PC-3 (cell line): ENCODE data around the gene HSPB6. TPM values are rescaled to one million over a fixed set of nuclear protein-coding genes. Genes with fewer than 3 reads are reported as not detected.

Experiments
- ATAC-seq: fragments of 200-7000 bp; cut with Tn5 transposase; 2 replicates; pipeline ENCODE4 v1.9.1; 2020; ENCODE audit warnings: mild to moderate bottlenecking, moderate library complexity
- BruUV-seq: library from RNA; stranded (reverse); fragments of 400-500 nt; replicated peaks from 2 replicates; lab custom pipeline; 2021; lab: Mats Ljungman, UMichigan
- CTCF ChIA-PET: fragments of 300-600 bp; sonication (Branson Sonifier 250); formaldehyde crosslinking; loops from one replicate; lab custom pipeline; 2022; ENCODE audit warnings: antibody characterized with exemption; lab: Charles Lee
- POLR2A ChIA-PET: fragments of 300-600 bp; sonication (Branson Sonifier 250); formaldehyde crosslinking; loops from one replicate; lab custom pipeline; 2022; ENCODE audit warnings: antibody characterized with exemption; ENCODE audit not compliant: unreplicated experiment; lab: Charles Lee
- DNase-seq: peaks from one replicate; pipeline ENCODE4 v3.0.0-alpha.2; 2015
- H2AFZ ChIP-seq: fragments of 300-600 bp; sonication (generic); 2 replicates; pipeline ENCODE4 v1.6.0; 2016; ENCODE audit warnings: antibody characterized with exemption, low read length
- H3F3A ChIP-seq: fragments of 300-600 bp; sonication (generic); one replicate; pipeline ENCODE4 v1.6.0; 2017; ENCODE audit warnings: antibody characterized with exemption, low read length, control low read depth, mild to moderate bottlenecking; ENCODE audit not compliant: unreplicated experiment
- H3K27ac ChIP-seq: fragments of 300-600 bp; sonication (generic); 2 replicates; pipeline ENCODE4 v1.5.1; 2016; ENCODE audit warnings: mild to moderate bottlenecking, low read length
- H3K27me3 ChIP-seq: fragments of 300-600 bp; sonication (generic); 2 replicates; pipeline ENCODE4 v1.6.1; 2016; ENCODE audit warnings: low read length, mixed read lengths
- H3K36me3 ChIP-seq: fragments of 300-600 bp; sonication (generic); 2 replicates; pipeline ENCODE4 v1.6.1; 2016; ENCODE audit warnings: low read depth, mixed run types, low read length, mixed read lengths
- H3K4me1 ChIP-seq: fragments of 300-600 bp; sonication (generic); 2 replicates; pipeline ENCODE4 v1.5.1; 2016; ENCODE audit warnings: low read length; ENCODE audit not compliant: insufficient read depth
- H3K4me2 ChIP-seq: fragments of 300-600 bp; sonication (generic); 2 replicates; pipeline ENCODE4 v1.6.0; 2016; ENCODE audit warnings: low read length
- H3K4me3 ChIP-seq: fragments of 300-600 bp; sonication (generic); 2 replicates; pipeline ENCODE4 v1.5.1; 2016; ENCODE audit warnings: mild to moderate bottlenecking, low read length, mixed read lengths
- H3K79me2 ChIP-seq: fragments of 300-600 bp; sonication (generic); 2 replicates; pipeline ENCODE4 v1.6.1; 2017; ENCODE audit warnings: low read length, mixed read lengths
- H3K9ac ChIP-seq: fragments of 300-600 bp; sonication (generic); 2 replicates; pipeline ENCODE4 v1.6.0; 2016; ENCODE audit warnings: mild to moderate bottlenecking, low read length
- H3K9me2 ChIP-seq: fragments of 300-600 bp; sonication (generic); replicated peaks from 2 replicates; pipeline ENCODE4 v1.6.1; 2016; ENCODE audit warnings: mixed run types, low read length, mixed read lengths
- H3K9me3 ChIP-seq: fragments of 300-600 bp; sonication (generic); 2 replicates; pipeline ENCODE4 v1.6.1; 2016; ENCODE audit warnings: low read length, mixed read lengths
- H4K20me1 ChIP-seq: fragments of 300-600 bp; sonication (generic); 2 replicates; pipeline ENCODE4 v1.6.1; 2016; ENCODE audit warnings: low read length, mixed read lengths
- CTCF ChIP-seq: fragments of 300-600 bp; sonication (generic); conservative IDR thresholded peaks from 2 replicates; pipeline ENCODE4 v1.5.1; 2017; ENCODE audit warnings: antibody characterized with exemption, low read depth, mild to moderate bottlenecking, low read length
- EZH2 ChIP-seq: fragments of 300-600 bp; sonication (generic); IDR thresholded peaks from one replicate; pipeline ENCODE4 v1.6.1; 2017; ENCODE audit warnings: antibody characterized with exemption, mild to moderate bottlenecking, low read length; ENCODE audit not compliant: unreplicated experiment
- EZH2phosphoT487 ChIP-seq: fragments of 300-600 bp; sonication (generic); IDR thresholded peaks from 2 replicates; pipeline ENCODE4 v1.6.1; 2018; ENCODE audit warnings: mild to moderate bottlenecking, antibody characterized with exemption, low read length, borderline replicate concordance
- intact Hi-C: fragments of 100-400 bp; cut with micrococcal nuclease; formaldehyde crosslinking; loops from 2 replicates; pipeline ENCODE4 v1.9.0; 2023
- total RNA-seq: library from RNA; depleted of rRNA; stranded (reverse); fragments of >200 nt; gene quantifications from 2 replicates; pipeline ENCODE4 v1.2.3, GENCODE V29; 2014

HSPB6 gene
- total RNA-seq, 1 experiment from 2014 or later: not detected

GRCh38 chr19:35743640-35744429 is 13.0 kb downstream of the HSPB6 start:
- no peak overlapping the region for H3K27ac ChIP-seq
- H3K4me1 ChIP-seq: peaks cover 22% of the 10 kb centered on the region
- no peak for ATAC-seq
- H3K9ac ChIP-seq: no peak overlapping the region
- DNase-seq: no peak
- peak overlapping the region; percentile 88 for H3K4me2 ChIP-seq
- no peak for TF ChIP-seq EZH2phosphoT487
- TF ChIP-seq CTCF: no peak
- TF ChIP-seq EZH2: no peak
- intact Hi-C loops: loop anchor here (2.0 kb wide), 1 partner anchor 27 kb away; no protein-coding TSS in a partner anchor
- no peaks in the 10 kb centered on the region for H3F3A ChIP-seq
- ChIA-PET POLR2A (no interaction called here), CTCF (no interaction called here)
- no peaks in the 10 kb centered on the region for H3K27me3 ChIP-seq
- no TSS peak for BruUV-seq
- H4K20me1 ChIP-seq: no peaks in the 10 kb centered on the region
- peak overlapping the region; percentile 90; the same call in 1 of the 2 replicates for H3K4me3 ChIP-seq
- H3K9me3 ChIP-seq: no peaks in the 10 kb centered on the region
- H3K36me3 ChIP-seq: no peaks in the 10 kb centered on the region
- H3K79me2 ChIP-seq: peaks cover 18% of the 10 kb centered on the region
- no peak overlapping the region for H2AFZ ChIP-seq
- H3K9me2 ChIP-seq: no peaks in the 10 kb centered on the region

GRCh38 chr19:35742121-35742724 is 14.6 kb downstream of the HSPB6 start, which contains the start of gene IGFLR1:
Gene IGFLR1 (minus strand): TSS chr19:35742452. CDS start chr19:35741180, 1,272 bp downstream.
- intact Hi-C loops: no loop called here

More at GRCh38 chr19:35742121-35742724, 14.6 kb downstream of the HSPB6 start, which contains the start of gene IGFLR1:
- no peak within 1 kb of the TSS for H3K4me2 ChIP-seq
- ChIA-PET CTCF (no interaction called here), POLR2A (no interaction called here)
- peaks cover 18% of the 10 kb centered on the region for H3K4me1 ChIP-seq
- H3K9me3 ChIP-seq: no peaks in the 10 kb centered on the region
- H3K27ac ChIP-seq: no peak within 1 kb of the TSS
- no TSS peak for BruUV-seq
- ATAC-seq: no peak
- DNase-seq: no peak
- H3K36me3 ChIP-seq: no peaks in the 10 kb centered on the region
- no peaks in the 10 kb centered on the region for H3K27me3 ChIP-seq
- no peak within 1 kb of the TSS for H2AFZ ChIP-seq
- TF ChIP-seq EZH2phosphoT487 (no peak), CTCF (no peak), EZH2 (no peak)
- no peak within 1 kb of the TSS for H3K9ac ChIP-seq
- H3K79me2 ChIP-seq: peaks cover 14% of the 10 kb centered on the region
- no peaks in the 10 kb centered on the region for H3K9me2 ChIP-seq
- H4K20me1 ChIP-seq: no peaks in the 10 kb centered on the region
- no peak within 1 kb of the TSS for H3K4me3 ChIP-seq
- no peaks in the 10 kb centered on the region for H3F3A ChIP-seq
